Colonic mucosa (tissue), 4 donors: Measurements from ENCODE around the gene EDRF1. TPM values are rescaled to one million over a fixed set of nuclear protein-coding genes. Genes with fewer than 3 reads are reported as not detected.

ENCODE experiments used
- DNase-seq: peaks from one replicate; pipeline ENCODE4 v3.0.0-alpha.2; 2020
- H3K27ac ChIP-seq: fragments of 200-600 bp; one replicate; pipeline ENCODE4 v1.8.0; 2021
- H3K27me3 ChIP-seq: fragments of 200-600 bp; one replicate; pipeline ENCODE4 v1.8.0; 2021
- H3K36me3 ChIP-seq: fragments of 200-600 bp; one replicate; pipeline ENCODE4 v1.8.0; 2021
- H3K4me1 ChIP-seq: fragments of 200-600 bp; one replicate; pipeline ENCODE4 v1.8.0; 2021; ENCODE audit warnings: mild to moderate bottlenecking
- H3K4me3 ChIP-seq: fragments of 200-600 bp; one replicate; pipeline ENCODE4 v1.8.0; 2021
- H3K9ac ChIP-seq, 2 donors: one replicate each; pipeline ENCODE4 v1.7.0; 2013; ENCODE audit warnings: control low read depth in 2 of 2, low read depth in 2 of 2, low read length in 2 of 2
- H3K9me3 ChIP-seq: fragments of 200-600 bp; one replicate; pipeline ENCODE4 v1.8.0; 2021
- CTCF ChIP-seq: fragments of 200-600 bp; IDR thresholded peaks from one replicate; pipeline ENCODE4 v1.8.0; 2022; ENCODE audit warnings: antibody characterized with exemption, mild to moderate bottlenecking
- intact Hi-C: fragments of 100-400 bp; cut with DNase I; formaldehyde crosslinking; loops from one replicate; pipeline ENCODE4 v1.14.1; 2022
- total RNA-seq, 2 donors: library from RNA; stranded (reverse); fragmentation: NEBNext Ultra II Directional in 1 of 2; extraction: Animal tissue kit (Norgen Biotek cat#: 25700) in 1 of 2; gene quantifications; one replicate each; pipeline ENCODE4 v1.2.1, GENCODE V29; 2021
- donor health status: healthy.
- donor health status: DM: no; HTN: no; CAD: no.
- donor health status: DM: no; HTN: no; CAD: no.

The EDRF1 gene
- total RNA-seq, 2 donors from 2014 or later: 16.4 to 20.4 TPM

- intact Hi-C loops: no loop called here
- no peaks in the 10 kb centered on the region for H3K27me3 ChIP-seq
- no peak overlapping the region for H3K9ac ChIP-seq
- no peak for DNase-seq
- peak overlapping the region; percentile 17 for H3K27ac ChIP-seq
- H3K36me3 ChIP-seq: peaks cover 23% of the 10 kb centered on the region
- H3K9me3 ChIP-seq: no peaks in the 10 kb centered on the region
- no peak overlapping the region for H3K4me3 ChIP-seq
- H3K4me1 ChIP-seq: no peaks in the 10 kb centered on the region
- TF ChIP-seq CTCF: no peak
These were observed 7.9 kb downstream of the EDRF1 start for GRCh38 chr10:125727436-125727835.

DNA sequence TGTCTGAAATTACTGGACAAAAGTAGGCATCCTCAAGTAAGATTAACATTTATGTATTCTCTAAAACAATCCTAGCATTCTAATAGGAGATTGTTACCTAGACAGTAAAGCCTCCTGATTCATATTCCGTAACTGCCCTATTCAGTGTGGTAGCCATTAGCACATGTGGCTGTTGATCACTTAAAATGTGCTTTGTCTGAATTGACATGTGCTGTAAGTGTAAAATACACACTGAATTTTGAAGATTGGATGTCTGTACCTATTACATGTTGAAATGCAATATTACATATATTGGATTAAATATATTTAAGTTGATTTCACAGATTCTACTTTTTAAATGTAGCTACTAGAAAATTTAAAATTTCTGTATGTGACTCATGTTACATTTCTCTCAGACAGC, 14.6 kb downstream of the EDRF1 start:
- DNase-seq: no peak
- TF ChIP-seq CTCF: no peak
- H3K36me3 ChIP-seq: peaks cover 35% of the 10 kb centered on the region
- H3K4me3 ChIP-seq: no peak overlapping the region
- H3K4me1 ChIP-seq: no peaks in the 10 kb centered on the region
- intact Hi-C loops: no loop called here
- H3K27me3 ChIP-seq: no peaks in the 10 kb centered on the region
- no peak overlapping the region for H3K9ac ChIP-seq
- H3K27ac ChIP-seq: no peak overlapping the region
- H3K9me3 ChIP-seq: no peaks in the 10 kb centered on the region

GRCh38 chr10:125734823-125735222, 15.3 kb downstream of the EDRF1 start:
- Histone ChIP-seq H3K9me3 (no peaks in the 10 kb centered on the region), H3K4me1 (no peaks in the 10 kb centered on the region), H3K27ac (no peak overlapping the region), H3K27me3 (no peaks in the 10 kb centered on the region), H3K9ac (no peak overlapping the region), H3K36me3 (peaks cover 30% of the 10 kb centered on the region), H3K4me3 (no peak overlapping the region)
- no peak for DNase-seq
- TF ChIP-seq CTCF: no peak
- intact Hi-C loops: no loop called here

DNA sequence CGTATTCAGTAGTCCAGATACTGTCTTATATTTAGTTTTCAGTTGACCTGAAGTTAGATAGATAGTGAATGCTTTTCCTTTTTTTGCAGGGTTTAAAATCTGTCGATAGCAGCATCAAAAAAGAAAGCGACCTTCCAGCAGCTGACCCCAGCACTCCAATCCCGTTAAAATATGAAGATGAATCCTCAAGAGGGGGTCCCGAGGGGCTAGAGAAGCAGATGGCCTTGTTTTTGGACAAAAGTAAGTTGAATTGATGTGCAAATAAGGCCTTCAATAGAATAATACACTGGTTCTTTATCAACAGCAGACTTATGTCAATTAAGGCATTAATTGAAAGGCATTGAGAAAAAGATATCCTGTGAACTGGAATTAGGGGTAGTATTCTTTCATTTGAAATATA, 18.7 kb downstream of the EDRF1 start:
- no peak overlapping the region for H3K4me3 ChIP-seq
- no peaks in the 10 kb centered on the region for H3K9me3 ChIP-seq
- H3K27me3 ChIP-seq: no peaks in the 10 kb centered on the region
- H3K36me3 ChIP-seq: peaks cover 19% of the 10 kb centered on the region
- H3K4me1 ChIP-seq: no peaks in the 10 kb centered on the region
- H3K9ac ChIP-seq: no peak overlapping the region
- intact Hi-C loops: no loop called here
- H3K27ac ChIP-seq: no peak overlapping the region
- DNase-seq: no peak
- no peak for TF ChIP-seq CTCF

GRCh38 chr10:125739994-125740679, 20.6 kb downstream of the EDRF1 start:
- DNase-seq: no peak
- Histone ChIP-seq H3K4me3 (no peak overlapping the region), H3K27me3 (no peaks in the 10 kb centered on the region), H3K9me3 (no peaks in the 10 kb centered on the region), H3K9ac (no peak overlapping the region), H3K4me1 (no peaks in the 10 kb centered on the region), H3K27ac (no peak overlapping the region), H3K36me3 (peaks cover 10% of the 10 kb centered on the region)
- intact Hi-C loops: no loop called here
- no peak for TF ChIP-seq CTCF
